ENCODE results near the gene PDZD2.

Gene PDZD2

DNA sequence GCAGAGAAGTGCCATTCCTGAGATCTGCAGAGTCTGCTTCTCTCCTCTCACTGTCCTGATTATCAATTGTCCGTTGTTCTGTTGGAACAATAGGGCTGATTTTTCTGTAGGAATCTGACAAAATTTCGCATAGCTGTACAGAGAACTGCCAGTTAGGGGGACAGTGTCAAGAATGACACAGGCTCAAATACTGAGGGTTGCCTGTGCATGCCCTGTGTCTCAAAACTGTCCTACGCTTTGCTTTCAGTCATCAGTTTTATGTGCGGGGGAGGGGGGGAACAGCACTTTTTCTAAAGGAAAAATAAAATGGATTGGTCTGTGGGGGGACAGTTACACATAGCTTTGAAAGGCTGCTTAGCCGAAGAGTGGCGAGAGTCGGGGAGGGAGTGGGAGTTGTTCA, 248.6 kb downstream of the PDZD2 start:
- H3K4me1 ChIP-seq (ENCODE audit: insufficient read depth, low read length, poor library complexity, severe bottlenecking) = no peaks in the 10 kb centered on the region
- H2AFZ ChIP-seq (ENCODE audit: low read length) = no peak overlapping the region
- H3K9me2 ChIP-seq (replicated peaks; ENCODE audit: low read depth, low read length) = no peaks in the 10 kb centered on the region
- H3K79me2 ChIP-seq (ENCODE audit: insufficient read depth, low read length) = no peaks in the 10 kb centered on the region
- H3K27me3 ChIP-seq (ENCODE audit: insufficient read depth, low read length, poor library complexity, severe bottlenecking) = no peaks in the 10 kb centered on the region
- H3K4me3 ChIP-seq (ENCODE audit: low read length, poor library complexity, severe bottlenecking) = no peak overlapping the region
- TF ChIP-seq, protein P1, sequence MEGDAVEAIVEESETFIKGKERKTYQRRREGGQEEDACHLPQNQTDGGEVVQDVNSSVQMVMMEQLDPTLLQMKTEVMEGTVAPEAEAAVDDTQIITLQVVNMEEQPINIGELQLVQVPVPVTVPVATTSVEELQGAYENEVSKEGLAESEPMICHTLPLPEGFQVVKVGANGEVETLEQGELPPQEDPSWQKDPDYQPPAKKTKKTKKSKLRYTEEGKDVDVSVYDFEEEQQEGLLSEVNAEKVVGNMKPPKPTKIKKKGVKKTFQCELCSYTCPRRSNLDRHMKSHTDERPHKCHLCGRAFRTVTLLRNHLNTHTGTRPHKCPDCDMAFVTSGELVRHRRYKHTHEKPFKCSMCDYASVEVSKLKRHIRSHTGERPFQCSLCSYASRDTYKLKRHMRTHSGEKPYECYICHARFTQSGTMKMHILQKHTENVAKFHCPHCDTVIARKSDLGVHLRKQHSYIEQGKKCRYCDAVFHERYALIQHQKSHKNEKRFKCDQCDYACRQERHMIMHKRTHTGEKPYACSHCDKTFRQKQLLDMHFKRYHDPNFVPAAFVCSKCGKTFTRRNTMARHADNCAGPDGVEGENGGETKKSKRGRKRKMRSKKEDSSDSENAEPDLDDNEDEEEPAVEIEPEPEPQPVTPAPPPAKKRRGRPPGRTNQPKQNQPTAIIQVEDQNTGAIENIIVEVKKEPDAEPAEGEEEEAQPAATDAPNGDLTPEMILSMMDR (conservative IDR thresholded peaks at IDR 0.05; ENCODE audit: low read length) = no peak
- TF ChIP-seq EZH2phosphoT487 (IDR thresholded peaks at IDR 0.05; ENCODE audit: borderline replicate concordance) = no peak
- H3K4me2 ChIP-seq (ENCODE audit: low read depth, low read length, poor library complexity, severe bottlenecking) = no peak overlapping the region
- H3F3A ChIP-seq (ENCODE audit: low read depth) = no peaks in the 10 kb centered on the region
- H3K9me3 ChIP-seq (ENCODE audit: insufficient read depth, low read depth, low read length) = no peaks in the 10 kb centered on the region
- H3K36me3 ChIP-seq (ENCODE audit: insufficient read depth, low read length) = no peaks in the 10 kb centered on the region
- H4K20me1 ChIP-seq (ENCODE audit: insufficient read depth, low read length, poor library complexity, severe bottlenecking) = no peaks in the 10 kb centered on the region
- H3K9ac ChIP-seq (ENCODE audit: low read depth, low read length, poor library complexity, severe bottlenecking) = no peak overlapping the region

DNA sequence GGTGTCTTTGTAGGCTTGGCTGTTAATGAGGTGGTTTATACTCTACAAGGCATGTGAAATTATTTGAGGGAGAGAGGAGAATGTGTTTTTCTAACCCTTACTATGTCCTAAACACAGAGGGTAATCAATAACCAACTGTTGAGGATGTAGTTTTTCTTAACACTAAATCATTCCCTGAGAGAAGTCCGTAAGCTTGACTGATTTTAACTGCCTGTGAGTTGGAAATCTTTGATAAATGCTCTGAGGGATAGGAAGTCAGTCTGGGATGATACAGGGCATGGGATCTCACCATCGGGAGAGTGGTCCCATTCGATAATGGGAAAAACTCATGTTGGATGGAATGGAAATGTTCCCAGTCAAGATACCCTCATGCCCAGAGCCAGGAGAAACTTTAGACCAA, 249.6 kb downstream of the PDZD2 start:
- no peak overlapping the region for H3K4me3 ChIP-seq (ENCODE audit: low read length, poor library complexity, severe bottlenecking)

DNA sequence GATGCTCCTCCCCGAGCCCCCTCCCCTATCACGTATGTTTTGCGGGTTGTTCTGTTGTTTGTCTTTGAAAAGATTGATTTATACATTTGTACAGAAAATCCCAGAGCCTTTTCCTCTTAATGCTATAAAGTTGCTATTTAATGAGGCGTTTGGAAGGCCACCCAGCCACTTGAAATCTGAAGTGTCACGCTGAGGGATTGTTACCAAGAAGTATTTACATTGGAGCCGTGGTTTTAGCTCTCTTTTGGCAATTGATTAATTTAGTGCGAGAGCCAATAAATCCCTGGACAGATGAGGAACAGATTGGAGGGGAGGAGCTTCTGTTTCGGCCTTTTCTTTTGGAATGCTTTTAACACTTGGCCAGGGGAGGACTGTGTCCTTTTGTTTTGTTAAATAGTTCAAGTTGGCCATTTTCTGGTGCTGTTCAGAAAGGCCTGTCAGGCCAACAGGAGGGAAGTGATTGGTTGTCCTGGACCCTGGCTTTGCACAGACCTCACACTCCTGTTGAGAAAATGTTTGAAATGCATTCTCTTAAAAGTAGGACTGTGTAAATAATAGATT, 250.2 kb downstream of the PDZD2 start:
- Histone ChIP-seq H3K9me3 (ENCODE audit: insufficient read depth, low read depth, low read length) (no peaks in the 10 kb centered on the region), H3K27me3 (ENCODE audit: insufficient read depth, low read length, poor library complexity, severe bottlenecking) (no peaks in the 10 kb centered on the region), H3K4me3 (ENCODE audit: low read length, poor library complexity, severe bottlenecking) (no peak overlapping the region), H3K36me3 (ENCODE audit: insufficient read depth, low read length) (no peaks in the 10 kb centered on the region), H3K4me2 (ENCODE audit: low read depth, low read length, poor library complexity, severe bottlenecking) (no peak overlapping the region), H4K20me1 (ENCODE audit: insufficient read depth, low read length, poor library complexity, severe bottlenecking) (no peaks in the 10 kb centered on the region), H3K9ac (ENCODE audit: low read depth, low read length, poor library complexity, severe bottlenecking) (no peak overlapping the region), H2AFZ (ENCODE audit: low read length) (no peak overlapping the region), H3K4me1 (ENCODE audit: insufficient read depth, low read length, poor library complexity, severe bottlenecking) (no peaks in the 10 kb centered on the region), H3F3A (ENCODE audit: low read depth) (no peaks in the 10 kb centered on the region), H3K79me2 (ENCODE audit: insufficient read depth, low read length) (no peaks in the 10 kb centered on the region), H3K9me2 (replicated peaks; ENCODE audit: low read depth, low read length) (no peaks in the 10 kb centered on the region)
- TF ChIP-seq, protein P1 (conservative IDR thresholded peaks at IDR 0.05; ENCODE audit: low read length) = no peak
- TF ChIP-seq EZH2phosphoT487 (IDR thresholded peaks at IDR 0.05; ENCODE audit: borderline replicate concordance) = no peak

More for the DNA sequence above, 249.6 kb downstream of the PDZD2 start:
- H3K9me3 ChIP-seq (ENCODE audit: insufficient read depth, low read depth, low read length) = no peaks in the 10 kb centered on the region
- no peak overlapping the region for H2AFZ ChIP-seq (ENCODE audit: low read length)
- no peaks in the 10 kb centered on the region for H3K9me2 ChIP-seq (replicated peaks; ENCODE audit: low read depth, low read length)
- no peaks in the 10 kb centered on the region for H3F3A ChIP-seq (ENCODE audit: low read depth)
- TF ChIP-seq, protein P1 (conservative IDR thresholded peaks at IDR 0.05; ENCODE audit: low read length) = no peak
- TF ChIP-seq EZH2phosphoT487 (IDR thresholded peaks at IDR 0.05; ENCODE audit: borderline replicate concordance) = no peak
- no peaks in the 10 kb centered on the region for H3K79me2 ChIP-seq (ENCODE audit: insufficient read depth, low read length)
- H3K9ac ChIP-seq (ENCODE audit: low read depth, low read length, poor library complexity, severe bottlenecking) = no peak overlapping the region
- no peaks in the 10 kb centered on the region for H4K20me1 ChIP-seq (ENCODE audit: insufficient read depth, low read length, poor library complexity, severe bottlenecking)
- no peak overlapping the region for H3K4me2 ChIP-seq (ENCODE audit: low read depth, low read length, poor library complexity, severe bottlenecking)
- H3K4me1 ChIP-seq (ENCODE audit: insufficient read depth, low read length, poor library complexity, severe bottlenecking) = no peaks in the 10 kb centered on the region
- no peaks in the 10 kb centered on the region for H3K36me3 ChIP-seq (ENCODE audit: insufficient read depth, low read length)
- H3K27me3 ChIP-seq (ENCODE audit: insufficient read depth, low read length, poor library complexity, severe bottlenecking) = no peaks in the 10 kb centered on the region

Measured in Loucy (cell line).